Urothelium cell line (cell line): ENCODE results near the gene LMBR1.
"Not testable (repeated sequence)": the region's sequence is repeated elsewhere in the genome, so short reads cannot be mapped to it uniquely, and the experiment has no call there.

Source experiments
- DNase-seq: peaks from one replicate; pipeline ENCODE4 v3.0.0; 2011; ENCODE audit warnings: low spot score, mixed read lengths
- FAIRE-seq: peaks from 2 replicates; lab custom pipeline; 2011; peaks lifted over from hg19 to GRCh38; lab: Jason Lieb, UNC

LMBR1 gene

GRCh38 chr7:156703773-156704482, 189.1 kb downstream of the LMBR1 start:
- DNase-seq (no peak), FAIRE-seq (no peak)

- FAIRE-seq (no peak), DNase-seq (no peak)
Measured at GRCh38 chr7:156703209-156703608, 189.8 kb downstream of the LMBR1 start.

GRCh38 chr7:156702399-156702798, 190.6 kb downstream of the LMBR1 start:
- FAIRE-seq (no peak), DNase-seq (no peak)

- not testable (repeated sequence) for FAIRE-seq, DNase-seq
Measured at GRCh38 chr7:156701787-156702186, 191.2 kb downstream of the LMBR1 start.

GRCh38 chr7:156698512-156698911, 194.5 kb downstream of the LMBR1 start:
- not testable (repeated sequence) for FAIRE-seq, DNase-seq

- DNase-seq, FAIRE-seq: not testable (repeated sequence)
Measured at GRCh38 chr7:156697283-156697682, 195.7 kb downstream of the LMBR1 start.

GRCh38 chr7:156693627-156694026, 199.4 kb downstream of the LMBR1 start:
- DNase-seq = no peak
- no peak for FAIRE-seq

GRCh38 chr7:156692849-156693248, 200.1 kb downstream of the LMBR1 start:
- DNase-seq (no peak), FAIRE-seq (no peak)

GRCh38 chr7:156691764-156692163, 201.2 kb downstream of the LMBR1 start:
- DNase-seq (no peak), FAIRE-seq (no peak)

- no peak for FAIRE-seq
- no peak for DNase-seq
Measured at GRCh38 chr7:156684661-156685060, 208.3 kb downstream of the LMBR1 start.

GRCh38 chr7:156684251-156684650, 208.7 kb downstream of the LMBR1 start:
- FAIRE-seq (no peak), DNase-seq (no peak)

GRCh38 chr7:156682928-156683327, 210.1 kb downstream of the LMBR1 start:
- FAIRE-seq (no peak), DNase-seq (no peak)

GRCh38 chr7:156680281-156680680, 212.7 kb downstream of the LMBR1 start:
- DNase-seq = no peak

GRCh38 chr7:156677374-156678054, 215.5 kb downstream of the LMBR1 start:
- DNase-seq (no peak), FAIRE-seq (no peak)

More at GRCh38 chr7:156680281-156680680, 212.7 kb downstream of the LMBR1 start:
- no peak for FAIRE-seq

GRCh38 chr7:156676263-156676662, 216.7 kb downstream of the LMBR1 start:
- FAIRE-seq (no peak), DNase-seq (no peak)

- DNase-seq (no peak), FAIRE-seq (no peak)
Measured at GRCh38 chr7:156675721-156676120, 217.3 kb downstream of the LMBR1 start.

GRCh38 chr7:156673902-156674301, 219.1 kb downstream of the LMBR1 start:
- DNase-seq = no peak
- FAIRE-seq = no peak

- FAIRE-seq = no peak
- DNase-seq = no peak
Measured at GRCh38 chr7:156673454-156673853, 219.5 kb downstream of the LMBR1 start.

- FAIRE-seq = no peak
- no peak for DNase-seq
Measured at GRCh38 chr7:156669035-156669828, 223.8 kb downstream of the LMBR1 start.

- FAIRE-seq (no peak), DNase-seq (no peak)
Measured at GRCh38 chr7:156668130-156668741, 224.7 kb downstream of the LMBR1 start.

- DNase-seq (no peak), FAIRE-seq (no peak)
Measured at GRCh38 chr7:156667110-156667426, 225.9 kb downstream of the LMBR1 start.
